ENCODE results near the gene WAPL.

Gene WAPL

GRCh38 chr10:86413046-86413728 lies 108.4 kb downstream of the WAPL start:
- no peak for DNase-seq (ENCODE audit: low read depth)
- TF ChIP-seq, protein P1, sequence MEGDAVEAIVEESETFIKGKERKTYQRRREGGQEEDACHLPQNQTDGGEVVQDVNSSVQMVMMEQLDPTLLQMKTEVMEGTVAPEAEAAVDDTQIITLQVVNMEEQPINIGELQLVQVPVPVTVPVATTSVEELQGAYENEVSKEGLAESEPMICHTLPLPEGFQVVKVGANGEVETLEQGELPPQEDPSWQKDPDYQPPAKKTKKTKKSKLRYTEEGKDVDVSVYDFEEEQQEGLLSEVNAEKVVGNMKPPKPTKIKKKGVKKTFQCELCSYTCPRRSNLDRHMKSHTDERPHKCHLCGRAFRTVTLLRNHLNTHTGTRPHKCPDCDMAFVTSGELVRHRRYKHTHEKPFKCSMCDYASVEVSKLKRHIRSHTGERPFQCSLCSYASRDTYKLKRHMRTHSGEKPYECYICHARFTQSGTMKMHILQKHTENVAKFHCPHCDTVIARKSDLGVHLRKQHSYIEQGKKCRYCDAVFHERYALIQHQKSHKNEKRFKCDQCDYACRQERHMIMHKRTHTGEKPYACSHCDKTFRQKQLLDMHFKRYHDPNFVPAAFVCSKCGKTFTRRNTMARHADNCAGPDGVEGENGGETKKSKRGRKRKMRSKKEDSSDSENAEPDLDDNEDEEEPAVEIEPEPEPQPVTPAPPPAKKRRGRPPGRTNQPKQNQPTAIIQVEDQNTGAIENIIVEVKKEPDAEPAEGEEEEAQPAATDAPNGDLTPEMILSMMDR (conservative IDR thresholded peaks at IDR 0.05; ENCODE audit: low read depth, low read length) = no peak
- H3K4me3 ChIP-seq (ENCODE audit: low read length) = no peak overlapping the region

- TF ChIP-seq, protein P1 (conservative IDR thresholded peaks at IDR 0.05; ENCODE audit: low read depth, low read length) = no peak
- DNase-seq (ENCODE audit: low read depth) = no peak
- H3K4me3 ChIP-seq (ENCODE audit: low read length) = no peak overlapping the region
These were observed 109.6 kb downstream of the WAPL start for GRCh38 chr10:86411852-86412560.

DNA sequence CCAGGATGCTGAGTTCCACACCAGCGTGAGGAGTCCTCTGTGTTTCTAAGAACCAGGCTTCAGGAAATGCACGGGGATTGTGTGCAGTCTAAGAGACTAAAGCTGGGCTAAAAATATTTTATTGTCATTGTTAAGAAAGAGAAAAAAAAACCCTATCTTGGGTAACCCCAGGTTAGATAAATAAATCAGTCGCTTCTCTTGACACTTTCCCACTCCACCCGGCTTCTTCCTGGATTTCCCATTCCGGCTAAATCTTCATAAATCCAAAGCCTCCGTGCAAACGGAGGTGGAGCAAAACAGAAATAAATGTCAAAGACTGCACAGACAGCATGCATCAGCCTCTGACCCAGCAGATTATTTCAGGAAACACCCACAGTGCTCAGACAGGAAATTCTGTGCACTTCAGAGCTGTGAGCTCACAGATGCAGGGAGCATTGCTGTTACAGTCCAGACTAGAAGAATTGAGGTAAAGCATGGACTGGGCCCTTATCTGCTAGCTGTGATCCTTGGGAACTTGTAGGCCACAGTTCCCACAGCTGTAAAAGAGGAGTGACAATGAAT lies 110.2 kb downstream of the WAPL start:
- no peak for DNase-seq (ENCODE audit: low read depth)
- no peak overlapping the region for H3K4me3 ChIP-seq (ENCODE audit: low read length)
- TF ChIP-seq, protein P1 (conservative IDR thresholded peaks at IDR 0.05; ENCODE audit: low read depth, low read length) = no peak

- TF ChIP-seq, protein P1 (conservative IDR thresholded peaks at IDR 0.05; ENCODE audit: low read depth, low read length) = no peak
- no peak overlapping the region for H3K4me3 ChIP-seq (ENCODE audit: low read length)
- DNase-seq (ENCODE audit: low read depth) = no peak
These were observed 111.0 kb downstream of the WAPL start for GRCh38 chr10:86410542-86411124.

- no peak for DNase-seq (ENCODE audit: low read depth)
- no peak overlapping the region for H3K4me3 ChIP-seq (ENCODE audit: low read length)
- TF ChIP-seq, protein P1 (conservative IDR thresholded peaks at IDR 0.05; ENCODE audit: low read depth, low read length) = no peak
These were observed 112.4 kb downstream of the WAPL start for GRCh38 chr10:86409183-86409582.

DNA sequence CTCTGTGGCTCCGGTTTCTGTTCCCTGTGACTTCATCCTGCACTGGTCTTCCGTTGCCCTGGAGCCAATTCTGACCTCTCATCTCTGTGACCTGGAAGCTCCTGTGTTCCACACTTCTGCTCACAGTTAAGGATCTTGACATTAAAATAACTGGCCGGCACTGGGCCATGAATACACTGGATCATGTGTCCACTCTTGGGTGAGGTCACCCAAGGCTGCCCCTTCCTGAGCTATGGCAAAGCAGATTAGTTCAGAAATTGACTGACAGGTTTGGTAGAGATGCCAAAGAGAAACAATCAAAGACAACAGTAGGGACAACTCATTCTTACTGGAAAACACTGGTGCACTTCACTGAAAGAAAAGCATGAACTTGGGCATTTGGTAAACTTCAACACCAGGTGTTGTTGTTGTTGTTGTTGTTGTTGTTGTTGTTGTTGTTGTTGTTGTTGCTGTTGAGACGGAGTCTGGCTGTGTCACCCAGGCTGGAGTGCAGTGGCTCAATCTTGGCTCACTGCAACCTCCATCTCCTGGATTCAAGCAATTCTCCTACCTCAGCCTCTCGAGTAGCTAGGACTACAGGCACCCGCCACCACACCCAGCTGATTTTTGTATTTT lies 118.3 kb downstream of the WAPL start:
- DNase-seq (ENCODE audit: low read depth) = no peak
- H3K4me3 ChIP-seq (ENCODE audit: low read length) = no peak overlapping the region
- TF ChIP-seq, protein P1 (conservative IDR thresholded peaks at IDR 0.05; ENCODE audit: low read depth, low read length) = no peak
